HG03575 (cell line): Measurements from ENCODE around the gene ALKBH2.

Experiments used
- ATAC-seq: cut with Tn5 transposase; IDR thresholded peaks from one replicate; pipeline ENCODE4 v1.9.1; 2021; ENCODE audit not compliant: unreplicated experiment, insufficient number of reproducible peaks, low FRiP score; ENCODE audit errors: extremely low read depth

The ALKBH2 gene

DNA sequence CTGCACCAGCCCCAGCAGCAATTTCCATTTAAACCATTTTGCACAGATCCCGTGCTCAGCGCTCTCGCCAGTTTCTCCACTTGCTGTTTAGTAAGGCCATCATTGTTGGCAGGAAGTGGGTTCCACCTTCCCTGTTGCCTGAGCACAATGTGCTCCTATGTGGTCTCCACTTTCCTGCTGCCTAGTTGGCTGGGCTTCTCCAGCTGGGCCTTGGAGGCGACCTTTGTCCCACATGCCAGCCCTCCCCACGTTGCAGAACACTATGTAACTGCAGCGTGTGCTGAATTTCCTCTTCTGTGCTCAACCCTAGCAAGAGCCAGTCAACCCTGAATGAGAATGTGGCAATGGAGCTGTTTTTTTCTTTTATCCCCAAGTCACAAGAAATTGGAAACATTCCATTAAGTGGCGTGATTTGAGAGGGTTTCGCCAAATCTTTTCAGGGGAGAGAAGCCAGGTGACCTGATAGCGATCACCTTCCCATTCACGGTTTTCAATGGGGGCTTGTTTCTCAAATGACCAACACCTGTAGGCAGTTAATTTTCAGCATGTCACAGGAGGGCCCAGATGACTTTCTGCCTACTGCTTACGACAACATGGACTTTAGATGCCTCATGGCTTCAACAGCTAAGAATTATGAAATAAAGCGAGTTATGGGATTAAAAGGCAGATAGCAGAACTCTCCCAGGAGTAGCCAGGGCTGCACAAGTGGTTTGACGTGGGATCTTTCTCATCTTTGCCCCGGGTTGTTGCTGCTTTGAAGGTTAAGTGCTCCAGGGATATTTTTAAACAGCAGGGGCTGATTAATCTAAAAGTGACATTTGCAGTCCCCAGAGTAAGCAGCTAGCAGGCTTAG is 22.7 kb upstream of the ALKBH2 start, which contains the start of gene ACACB:
Gene ACACB, plus strand, starts transcription at position 830 of the 853 bp plus-strand sequence. CDS start 22,819 bp downstream, outside the sequence.
- no peak for ATAC-seq

DNA sequence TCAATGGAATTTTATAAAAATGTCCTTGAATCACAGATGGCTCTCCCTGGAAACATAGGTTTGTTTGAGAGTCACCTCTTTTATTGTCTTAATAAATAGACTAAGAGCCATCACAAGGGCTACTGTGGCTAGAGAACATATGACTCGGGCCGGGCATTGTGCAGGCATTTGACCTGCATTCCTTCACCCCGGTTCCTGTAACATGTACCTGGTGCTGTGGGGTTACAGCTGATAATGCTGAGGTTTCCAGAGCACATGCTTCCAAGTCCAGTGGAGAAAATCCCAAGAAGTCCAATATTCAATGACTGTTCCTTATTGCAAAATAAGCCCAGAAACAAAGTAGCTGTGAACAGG is 22.1 kb upstream of the ALKBH2 start:
- ATAC-seq = no peak

DNA sequence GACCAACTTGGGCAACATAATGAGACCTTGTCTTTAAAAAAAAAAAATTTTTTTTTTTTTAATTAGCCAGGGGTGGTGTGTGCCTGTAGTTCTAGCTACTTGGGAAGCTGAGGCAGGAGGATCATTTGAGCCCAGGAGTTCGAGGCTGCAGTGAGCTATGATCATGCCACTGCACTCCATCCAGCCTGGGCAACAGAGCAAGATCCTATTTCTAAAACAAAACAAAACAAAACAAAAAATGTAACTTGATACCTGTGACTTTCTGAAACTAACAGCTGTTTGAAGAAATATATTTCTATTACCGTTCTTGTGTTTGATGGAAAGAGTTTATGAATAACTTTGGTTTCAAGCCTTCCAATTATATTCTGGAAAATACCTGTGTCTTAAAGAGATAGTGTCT is 21.4 kb upstream of the ALKBH2 start:
- ATAC-seq = no peak

DNA sequence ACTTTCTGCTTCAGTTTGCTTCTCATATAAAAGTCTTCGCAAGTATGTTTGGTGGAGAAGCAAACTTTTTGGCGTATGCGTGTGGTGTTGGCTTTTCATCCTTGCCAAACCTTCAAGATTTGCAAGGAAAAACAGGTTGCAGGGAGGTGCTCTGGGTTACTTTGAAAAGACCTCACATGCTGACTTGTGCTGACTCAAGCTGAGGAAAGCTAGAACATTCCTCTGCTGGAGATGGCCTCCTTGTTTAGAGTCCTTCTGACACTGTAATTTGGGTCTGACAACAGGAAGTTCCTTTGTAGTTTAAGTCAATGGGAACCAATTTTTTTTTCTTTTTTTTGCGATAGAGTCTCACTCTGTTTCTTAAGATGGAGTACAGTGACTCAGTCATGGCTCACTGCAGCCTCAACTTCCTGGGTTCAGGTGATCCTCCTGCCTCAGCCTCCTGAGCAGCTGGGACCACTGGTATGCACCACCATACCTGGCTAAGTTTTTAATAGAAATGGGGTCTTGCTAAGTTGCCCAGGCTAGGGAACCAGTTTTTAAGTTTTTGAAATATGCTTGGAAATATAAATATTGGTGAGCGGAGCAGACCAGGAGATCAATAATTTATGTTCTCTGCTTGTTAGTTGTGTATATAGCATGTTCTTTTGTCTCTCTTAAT is 20.5 kb upstream of the ALKBH2 start:
- no peak for ATAC-seq

DNA sequence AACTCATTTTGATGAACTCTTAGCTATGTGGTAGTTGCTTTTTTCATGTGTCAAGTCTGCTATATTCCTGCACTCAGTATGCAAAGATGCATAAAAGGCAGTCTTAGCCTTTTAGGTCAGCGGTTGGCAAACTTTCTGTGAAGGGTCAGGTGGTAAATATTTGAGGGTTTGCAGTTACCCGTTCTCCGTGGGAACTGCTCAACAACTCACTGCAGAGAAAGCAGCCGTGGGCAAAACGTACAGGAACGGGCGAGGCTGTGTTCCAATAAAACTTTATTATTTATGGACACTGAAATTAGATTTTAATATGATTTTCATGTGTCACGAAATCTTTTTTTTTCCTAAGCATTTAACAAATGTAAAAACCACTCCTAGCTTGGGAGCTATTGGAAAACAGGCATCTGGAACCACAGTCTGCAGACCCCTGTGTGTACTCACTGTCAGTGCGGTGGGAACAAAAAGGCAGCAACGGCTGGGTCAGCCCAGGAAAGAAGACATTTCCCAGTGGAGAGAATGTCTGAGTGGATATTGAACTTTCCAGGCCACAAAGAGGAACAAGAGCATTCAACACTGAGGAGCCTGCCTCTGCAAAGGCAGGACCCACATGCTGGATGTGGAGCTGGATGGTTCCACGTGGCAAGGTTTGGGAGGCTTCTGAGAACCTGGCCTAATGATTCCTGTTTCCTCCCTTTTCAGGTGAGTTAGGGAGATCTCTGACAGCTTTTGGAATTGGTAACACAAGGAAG is 19.6 kb upstream of the ALKBH2 start:
- no peak for ATAC-seq

DNA sequence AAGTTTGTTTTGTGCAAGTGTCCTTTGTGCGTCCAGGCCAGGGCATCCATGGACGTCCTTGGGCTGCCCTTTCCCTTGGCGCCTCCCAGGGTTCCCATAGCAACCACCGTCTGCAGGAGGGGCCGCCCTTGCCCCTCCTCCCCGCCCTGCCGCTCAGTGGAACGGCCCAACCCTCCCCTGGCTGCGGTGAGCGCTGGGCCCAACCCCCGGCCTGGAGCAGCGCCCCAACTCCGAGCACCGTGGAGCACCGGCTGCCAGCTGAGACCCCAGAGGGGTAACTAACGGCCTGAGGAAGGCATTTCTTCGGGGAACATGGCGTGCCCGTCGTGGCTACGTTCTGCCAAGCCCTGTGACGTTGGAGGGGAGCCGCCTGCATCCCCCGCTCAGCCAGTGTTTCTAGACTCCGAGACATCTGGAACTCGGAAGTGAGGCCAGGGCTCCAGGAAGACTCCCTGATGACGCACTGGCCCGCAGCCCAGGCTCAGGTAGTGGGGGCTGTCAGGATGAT is 17.8 kb upstream of the ALKBH2 start:
- ATAC-seq = no peak

DNA sequence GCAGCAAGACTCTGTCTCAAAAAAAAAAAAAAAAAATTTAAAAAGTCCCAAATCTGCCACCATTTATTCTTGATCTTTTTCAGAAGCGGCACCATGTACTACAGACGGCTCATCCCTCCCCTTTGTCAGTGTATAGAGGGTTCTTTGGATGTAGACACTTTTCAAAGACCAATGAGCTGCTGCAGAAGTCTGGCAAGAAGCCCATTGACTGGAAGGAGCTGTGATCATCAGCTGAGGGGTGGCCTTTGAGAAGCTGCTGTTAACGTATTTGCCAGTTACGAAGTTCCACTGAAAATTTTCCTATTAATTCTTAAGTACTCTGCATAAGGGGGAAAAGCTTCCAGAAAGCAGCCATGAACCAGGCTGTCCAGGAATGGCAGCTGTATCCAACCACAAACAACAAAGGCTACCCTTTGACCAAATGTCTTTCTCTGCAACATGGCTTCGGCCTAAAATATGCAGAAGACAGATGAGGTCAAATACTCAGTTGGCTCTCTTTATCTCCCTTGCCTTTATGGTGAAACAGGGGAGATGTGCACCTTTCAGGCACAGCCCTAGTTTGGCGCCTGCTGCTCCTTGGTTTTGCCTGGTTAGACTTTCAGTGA is 16.6 kb upstream of the ALKBH2 start:
- no peak for ATAC-seq

DNA sequence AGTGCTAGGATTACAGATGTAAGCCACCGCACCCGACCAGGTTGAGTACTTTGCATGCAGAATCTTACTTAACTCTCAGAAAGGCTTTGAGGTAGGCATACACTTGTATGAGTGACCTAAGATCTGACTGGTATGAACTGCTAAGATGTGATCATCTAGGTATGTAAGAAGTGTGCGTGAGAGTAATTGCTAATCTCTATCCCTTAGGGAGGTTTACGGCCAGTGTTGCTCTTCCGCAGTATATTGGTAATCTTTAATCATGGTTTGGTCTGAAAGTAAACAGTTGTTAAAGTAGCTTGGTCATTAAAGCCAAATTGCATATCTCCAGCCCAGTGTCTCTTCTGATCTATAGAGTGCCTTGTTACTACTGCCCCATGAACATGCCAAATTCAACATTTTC is 11.9 kb upstream of the ALKBH2 start:
- no peak for ATAC-seq

DNA sequence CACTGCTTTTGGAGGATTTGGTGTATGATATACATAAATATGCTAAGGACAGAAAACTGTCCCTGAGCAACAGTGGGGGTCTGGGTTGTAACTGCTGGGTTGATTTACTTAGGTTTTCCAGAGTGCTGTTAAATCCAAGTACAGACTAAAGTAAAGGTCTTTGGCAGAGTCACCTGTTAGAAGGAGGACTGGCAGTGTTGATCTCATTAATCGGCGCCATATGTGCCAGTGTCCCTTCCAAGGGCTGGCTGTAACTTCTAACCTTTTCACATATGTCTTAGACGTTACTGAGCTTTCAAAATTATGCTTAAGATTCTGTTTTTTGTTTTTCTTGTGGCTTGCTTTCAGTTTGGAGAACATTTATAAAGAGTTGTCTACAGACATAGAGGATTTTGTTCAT is 9.2 kb upstream of the ALKBH2 start:
- no peak for ATAC-seq

DNA sequence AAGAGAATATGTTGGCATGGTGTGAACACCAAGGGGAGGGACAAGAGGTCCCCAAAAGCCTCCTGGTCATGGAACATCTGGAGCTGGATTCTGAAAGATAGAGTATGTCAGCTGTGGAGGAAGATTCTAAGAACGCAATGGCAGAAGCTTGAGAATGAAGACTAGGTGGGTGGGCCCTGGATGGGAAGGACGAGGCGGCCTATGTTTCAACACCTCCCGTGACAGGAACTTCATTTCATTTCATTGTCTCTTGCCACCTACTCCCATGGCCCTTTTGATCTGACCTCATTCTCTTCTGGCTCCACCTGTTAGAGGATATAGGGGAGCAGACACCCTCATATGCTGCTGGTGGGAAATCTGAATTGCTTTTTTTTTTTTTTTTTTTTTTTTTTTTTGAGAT is 7.5 kb upstream of the ALKBH2 start:
- ATAC-seq = no peak

DNA sequence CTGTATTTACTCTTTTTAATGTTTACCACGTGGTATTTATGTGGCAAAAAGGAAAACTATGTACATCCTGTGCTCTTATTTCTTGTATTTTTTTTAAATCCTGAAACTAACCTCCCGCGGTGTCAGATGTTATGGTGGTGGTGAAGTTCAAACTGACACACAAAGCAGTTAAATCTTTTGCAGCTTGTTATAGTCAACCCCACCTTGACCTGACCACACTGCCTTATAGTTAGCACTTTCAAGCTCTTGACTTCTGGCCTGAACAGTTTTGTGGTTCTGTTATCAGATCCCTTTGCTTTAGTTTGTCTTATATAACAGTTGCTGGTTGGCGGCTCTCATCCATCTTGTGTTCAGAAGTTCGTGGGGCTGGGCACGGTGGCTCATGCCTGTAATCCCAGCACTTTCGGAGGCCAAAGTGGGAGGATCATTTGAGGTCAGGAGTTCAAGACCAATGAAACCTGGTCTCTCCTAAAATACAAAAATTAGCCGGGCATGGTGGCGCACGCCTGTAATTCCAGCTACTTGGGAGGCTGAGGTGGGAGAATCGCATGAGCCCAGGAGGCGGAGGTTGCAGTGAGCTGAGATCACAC is 6.3 kb upstream of the ALKBH2 start:
- no peak for ATAC-seq

DNA sequence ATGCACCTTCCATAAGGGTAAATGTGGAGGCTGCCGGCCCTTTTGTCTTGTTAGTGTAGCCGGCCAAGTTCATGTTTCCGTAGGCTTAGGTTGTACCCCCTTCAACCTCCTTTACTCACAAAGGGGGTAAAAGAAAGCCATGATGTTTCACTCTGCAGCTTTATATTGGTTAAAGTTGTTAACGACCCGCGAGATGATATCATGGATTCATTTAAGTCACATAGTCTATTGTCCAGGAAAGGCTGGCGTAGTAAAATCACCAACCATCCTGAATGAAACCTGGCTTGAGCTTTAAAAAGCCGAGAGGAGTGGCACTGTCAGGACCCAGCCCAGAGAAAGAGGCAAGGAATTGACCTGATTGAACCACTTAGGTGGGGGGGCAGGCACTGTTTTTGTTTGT is 5.4 kb upstream of the ALKBH2 start:
- ATAC-seq = no peak

DNA sequence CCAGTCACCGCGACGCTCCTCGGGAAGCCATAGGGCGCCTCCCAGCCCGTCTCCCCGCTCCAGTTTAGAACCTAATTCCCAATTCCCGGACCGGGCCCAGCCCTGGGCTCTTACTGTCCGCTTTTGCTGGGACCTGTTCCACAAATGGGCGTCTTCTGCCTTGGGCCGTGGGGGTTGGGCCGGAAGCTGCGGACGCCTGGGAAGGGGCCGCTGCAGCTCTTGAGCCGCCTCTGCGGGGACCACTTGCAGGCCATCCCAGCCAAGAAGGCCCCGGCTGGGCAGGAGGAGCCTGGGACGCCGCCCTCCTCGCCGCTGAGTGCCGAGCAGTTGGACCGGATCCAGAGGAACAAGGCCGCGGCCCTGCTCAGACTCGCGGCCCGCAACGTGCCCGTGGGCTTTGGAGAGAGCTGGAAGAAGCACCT is 4.9 kb upstream of the ALKBH2 start:
- ATAC-seq = no peak

DNA sequence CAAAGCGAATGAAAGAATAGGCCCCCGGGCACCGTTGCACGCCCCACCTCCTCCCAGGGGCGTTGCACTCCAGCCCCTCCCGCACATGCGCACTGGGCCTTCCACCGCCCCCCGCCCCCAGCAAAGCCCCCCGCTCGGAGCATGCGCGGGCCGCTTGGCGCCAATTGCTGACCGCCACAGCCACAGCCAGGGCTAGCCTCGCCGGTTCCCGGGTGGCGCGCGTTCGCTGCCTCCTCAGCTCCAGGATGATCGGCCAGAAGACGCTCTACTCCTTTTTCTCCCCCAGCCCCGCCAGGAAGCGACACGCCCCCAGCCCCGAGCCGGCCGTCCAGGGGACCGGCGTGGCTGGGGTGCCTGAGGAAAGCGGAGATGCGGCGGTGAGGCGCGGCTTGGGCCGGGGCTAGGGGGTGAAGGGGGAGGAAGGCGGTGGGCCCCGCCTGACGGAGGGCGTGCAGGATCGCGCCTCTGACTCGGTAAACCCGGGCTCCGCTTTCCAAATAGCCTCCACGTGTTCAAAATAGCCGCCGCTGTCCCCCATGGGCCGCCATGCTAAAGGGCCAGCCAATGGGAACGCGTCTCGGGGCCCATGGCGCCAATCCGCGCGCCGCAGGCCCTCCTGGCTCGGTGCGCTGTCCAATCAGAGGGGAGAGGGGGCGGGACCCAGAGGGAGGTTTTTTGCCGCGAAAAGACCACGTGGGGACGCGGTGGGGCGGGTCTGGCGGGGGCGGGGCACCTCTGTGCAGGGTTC is 4.3 kb upstream of the ALKBH2 start, which contains the start of gene UNG:
Gene UNG, plus strand, starts transcription at position 163 of the 748 bp plus-strand sequence. Its CDS starts 83 bp downstream, at position 246.
- ATAC-seq = no peak

DNA sequence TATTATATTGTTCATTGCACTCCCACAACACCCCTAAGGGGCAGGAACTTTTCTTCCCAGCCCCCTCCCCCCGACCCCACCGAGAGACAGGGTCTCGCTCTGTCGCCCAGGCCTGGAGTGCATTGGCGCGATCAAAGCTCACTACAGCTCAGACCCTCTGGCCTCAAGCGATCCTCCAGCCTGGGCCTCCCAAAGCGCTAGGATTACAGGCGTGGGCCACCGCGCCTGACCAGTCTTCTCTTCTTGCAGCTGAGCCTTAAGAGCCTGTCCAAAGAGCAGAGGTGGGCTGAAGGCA is 3.8 kb upstream of the ALKBH2 start:
- no peak for ATAC-seq

DNA sequence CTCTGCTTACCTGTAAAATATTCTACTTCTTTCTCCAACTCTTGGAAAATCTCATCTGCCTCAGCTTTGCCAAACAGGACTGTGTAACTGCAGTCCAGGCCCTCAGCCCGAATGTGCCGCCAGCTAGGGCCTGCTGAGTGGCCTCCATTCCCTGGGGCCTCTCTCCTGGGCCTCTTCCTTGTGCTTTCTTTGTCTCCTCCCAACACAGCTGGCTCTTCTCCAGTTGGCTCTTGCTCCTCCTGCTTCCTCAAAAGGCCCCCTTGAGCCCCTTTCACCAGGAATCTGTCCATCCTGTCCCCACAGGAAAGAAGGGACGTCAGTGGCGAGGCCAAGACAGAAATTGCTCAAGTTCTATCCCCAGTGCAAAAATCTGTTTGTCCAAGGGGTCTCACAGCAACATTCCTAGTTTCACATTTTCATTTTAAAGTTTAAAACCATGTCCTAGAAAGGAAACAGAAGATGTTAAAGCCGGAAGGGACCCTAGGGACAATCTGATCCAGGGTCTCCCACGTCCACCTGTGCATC is 713 bp downstream of the ALKBH2 start:
- no peak for ATAC-seq

DNA sequence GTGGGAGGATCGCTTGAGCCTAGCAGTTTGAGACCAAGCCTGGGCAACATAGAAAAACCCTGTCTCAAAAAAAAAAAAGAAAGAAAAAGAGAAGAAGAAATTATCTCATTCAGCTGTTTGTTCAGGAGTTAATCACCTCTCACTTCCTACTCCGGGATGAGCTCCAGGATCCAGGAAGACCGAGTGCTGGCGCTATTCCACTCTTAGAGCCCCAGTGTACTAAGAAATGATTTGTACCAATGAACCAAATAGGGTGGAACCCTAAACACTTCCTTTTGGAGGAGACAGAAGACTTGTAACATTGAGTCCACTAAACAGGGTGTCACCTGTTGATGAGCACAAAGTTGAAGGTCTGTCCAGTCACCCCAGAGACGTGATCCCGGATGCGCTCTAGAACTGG is 3.6 kb downstream of the ALKBH2 start:
- ATAC-seq = no peak

DNA sequence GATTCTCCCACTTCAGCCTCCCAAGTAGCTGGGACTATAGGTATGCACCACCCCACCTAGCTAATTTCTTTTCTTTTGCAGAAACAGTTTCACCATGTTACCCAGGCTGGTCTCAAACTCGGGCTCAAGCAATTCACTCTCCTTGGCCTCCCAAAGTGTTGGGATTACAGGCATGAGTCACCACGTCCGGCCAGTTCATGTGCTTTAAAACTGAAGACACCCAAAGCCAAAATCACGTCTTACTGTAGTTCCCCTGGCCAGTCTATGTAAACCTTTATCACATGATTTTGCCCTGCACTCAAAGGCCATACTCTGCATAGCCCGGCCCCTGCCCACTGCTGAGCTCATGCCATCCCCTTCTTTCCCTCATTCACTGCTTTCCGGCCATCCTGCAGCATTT is 4.5 kb downstream of the ALKBH2 start:
- no peak for ATAC-seq
